ENCODE data around the gene APBB1. TPM values are rescaled to one million over a fixed set of nuclear protein-coding genes. Genes with fewer than 3 reads are reported as not detected.

The APBB1 gene
- polyA plus RNA-seq, 1 experiment: 42.2 TPM

DNA sequence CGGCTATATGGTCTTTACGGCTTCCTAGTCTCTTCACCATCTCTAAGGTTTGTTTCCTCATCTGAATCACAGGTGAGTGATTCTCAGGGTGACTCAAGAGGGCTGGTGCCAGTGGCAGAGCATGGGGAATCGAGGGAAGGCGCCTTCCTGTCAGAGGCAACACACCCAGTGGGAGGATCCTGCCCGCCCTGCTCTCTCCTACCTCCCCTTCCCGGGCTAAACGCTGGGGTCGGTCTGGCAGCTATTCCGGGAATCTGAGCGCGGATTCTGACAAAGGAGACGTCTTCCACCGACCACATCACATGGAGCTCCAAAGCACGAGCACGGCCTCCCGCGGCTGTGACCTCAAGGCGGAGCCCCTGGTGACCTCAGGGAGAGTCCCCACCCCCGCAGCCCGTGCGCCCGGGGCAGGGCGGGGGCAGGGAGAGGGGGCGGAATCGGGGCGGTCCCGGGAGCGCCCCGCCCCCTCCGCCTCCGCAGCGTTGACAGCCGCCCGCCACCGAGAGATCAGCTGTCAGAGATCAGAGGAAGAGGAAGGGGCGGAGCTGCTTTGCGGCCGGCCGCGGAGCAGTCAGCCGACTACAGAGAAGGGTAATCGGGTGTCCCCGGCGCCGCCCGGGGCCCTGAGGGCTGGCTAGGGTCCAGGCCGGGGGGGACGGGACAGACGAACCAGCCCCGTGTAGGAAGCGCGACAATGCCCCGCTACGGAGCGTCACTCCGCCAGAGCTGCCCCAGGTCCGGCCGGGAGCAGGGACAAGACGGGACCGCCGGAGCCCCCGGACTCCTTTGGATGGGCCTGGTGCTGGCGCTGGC is 28.8 kb downstream of the APBB1 start, which contains the start of gene SMPD1:
SMPD1 (plus strand) TSS at position 570 of the 813 bp plus-strand sequence; CDS start at position 695, 125 bp downstream.
- no peaks in the 10 kb centered on the region; the same call in 1 of the 2 replicates for H3K9me3 ChIP-seq (ENCODE audit: control insufficient read depth, insufficient read depth, low read length)
- peak within 1 kb of the TSS; percentile 88 for H3K27ac ChIP-seq (ENCODE audit: low read depth, low read length)
- peak within 1 kb of the TSS; percentile 84 for H3K4me3 ChIP-seq (ENCODE audit: low read depth, low read length)
- no peaks in the 10 kb centered on the region for H3K27me3 ChIP-seq (ENCODE audit: control insufficient read depth, insufficient read depth, low read length)
- DNase-seq (ENCODE audit: low read depth, low spot score): peak; percentile 58
- ChIA-PET CTCF (interaction anchor here (0.6 to 4.9 kb wide), 7 partner anchors 9 to 491 kb away, joined by 3 to 63 read pairs (median 3); no protein-coding TSS in a partner anchor), POLR2A (interaction anchor here (0.7 to 2.0 kb wide), 8 partner anchors 11 to 293 kb away, joined by 3 to 10 read pairs (median 4); partner anchors contain the start of genes APBB1, ARFIP2, CAVIN3 and MRPL17)
- TF ChIP-seq CTCF (IDR thresholded peaks at IDR 0.05; ENCODE audit: low read depth, low read length): no peak

DNA sequence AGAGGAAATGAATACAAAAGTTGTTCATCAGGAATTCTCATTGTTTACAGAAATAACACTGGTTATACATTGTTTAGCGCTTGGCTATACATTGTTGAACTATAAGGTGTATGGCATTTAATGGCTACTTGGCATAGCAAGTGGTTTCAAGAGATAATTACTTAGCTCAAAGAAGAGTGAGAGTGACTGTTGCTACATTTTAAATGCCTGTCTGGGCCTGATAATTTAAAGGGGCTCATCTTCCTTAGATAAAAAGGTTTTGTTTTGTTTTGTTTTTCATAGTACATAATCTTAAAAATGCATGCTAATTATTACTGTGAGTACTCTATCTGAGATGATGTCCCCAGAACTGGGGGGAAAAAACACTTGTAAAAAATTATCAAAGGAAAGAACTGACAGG is 30.1 kb downstream of the APBB1 start:
- POLR2A ChIA-PET: no interaction called here
- H3K27me3 ChIP-seq (ENCODE audit: control insufficient read depth, insufficient read depth, low read length): no peaks in the 10 kb centered on the region
- H3K27ac ChIP-seq (ENCODE audit: low read depth, low read length): no peak overlapping the region
- CTCF ChIA-PET: interaction anchor here (0.6 to 4.9 kb wide), 6 partner anchors 10 to 142 kb away, joined by 3 to 63 read pairs (median 11); no protein-coding TSS in a partner anchor
- H3K9me3 ChIP-seq (ENCODE audit: control insufficient read depth, insufficient read depth, low read length): no peaks in the 10 kb centered on the region; the same call in 1 of the 2 replicates
- DNase-seq (ENCODE audit: low read depth, low spot score): no peak
- no peak overlapping the region for H3K4me3 ChIP-seq (ENCODE audit: low read depth, low read length)
- no peak for TF ChIP-seq CTCF (IDR thresholded peaks at IDR 0.05; ENCODE audit: low read depth, low read length)

DNA sequence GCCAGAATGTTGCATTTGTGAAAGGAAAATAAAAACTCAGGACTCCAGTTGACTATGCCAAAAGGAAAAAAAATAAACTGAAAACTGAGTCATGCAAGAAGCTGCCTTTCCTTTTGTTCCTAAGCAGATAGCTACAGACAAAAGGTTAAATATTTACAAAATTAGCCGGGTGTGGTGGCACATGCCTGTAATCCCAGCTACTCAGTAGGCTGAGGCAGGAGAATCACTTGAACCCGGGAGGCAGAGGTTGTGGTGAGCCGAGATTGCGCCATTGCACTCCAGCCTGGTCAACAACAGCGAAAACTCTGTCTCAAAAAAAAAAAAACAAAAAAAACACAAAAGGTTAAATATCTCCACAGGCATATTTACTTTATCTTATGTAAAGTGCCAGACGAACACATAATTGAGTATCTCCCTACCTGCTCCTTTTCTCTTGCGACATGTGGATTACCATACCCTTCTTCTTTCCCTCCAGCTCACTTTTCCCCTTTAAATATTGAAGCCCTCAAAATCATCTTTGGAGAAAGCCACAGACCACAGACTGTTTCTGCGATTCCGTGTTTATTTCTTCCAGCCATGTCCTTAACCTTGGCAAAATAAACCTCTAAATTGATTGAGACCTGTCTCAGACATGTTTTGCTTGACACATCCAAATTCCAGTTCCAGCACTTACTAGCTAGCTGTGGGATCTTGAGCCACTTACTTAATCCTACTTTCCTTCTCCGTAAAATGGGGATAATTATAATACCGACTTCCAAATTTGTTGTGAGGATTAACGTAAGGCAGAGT is 30.9 kb downstream of the APBB1 start:
- H3K9me3 ChIP-seq (ENCODE audit: control insufficient read depth, insufficient read depth, low read length): no peaks in the 10 kb centered on the region; the same call in 1 of the 2 replicates
- H3K27ac ChIP-seq (ENCODE audit: low read depth, low read length): peak overlapping the region; percentile 62
- no peak overlapping the region for H3K4me3 ChIP-seq (ENCODE audit: low read depth, low read length)
- DNase-seq (ENCODE audit: low read depth, low spot score): no peak
- POLR2A ChIA-PET: interaction anchor here (0.5 to 0.7 kb wide), 3 partner anchors 31 to 152 kb away, joined by 3 to 7 read pairs (median 6); no protein-coding TSS in a partner anchor
- H3K27me3 ChIP-seq (ENCODE audit: control insufficient read depth, insufficient read depth, low read length): no peaks in the 10 kb centered on the region
- TF ChIP-seq CTCF (IDR thresholded peaks at IDR 0.05; ENCODE audit: low read depth, low read length): no peak
- CTCF ChIA-PET: interaction anchor here (0.5 to 4.9 kb wide), 12 partner anchors 10 to 295 kb away, joined by 3 to 63 read pairs (median 3); partner anchors contain the start of gene MRPL17

- Histone ChIP-seq H3K4me3 (ENCODE audit: low read depth, low read length) (no peak overlapping the region), H3K27me3 (ENCODE audit: control insufficient read depth, insufficient read depth, low read length) (no peaks in the 10 kb centered on the region), H3K9me3 (ENCODE audit: control insufficient read depth, insufficient read depth, low read length) (no peaks in the 10 kb centered on the region), H3K27ac (ENCODE audit: low read depth, low read length) (no peak overlapping the region)
- POLR2A ChIA-PET: no interaction called here
- DNase-seq (ENCODE audit: low read depth, low spot score): no peak
- CTCF ChIA-PET: interaction anchor here (1.1 to 12.7 kb wide), 4 partner anchors 22 to 146 kb away, joined by 3 to 604 read pairs (median 8); partner anchors contain the start of gene HPX
- TF ChIP-seq CTCF (IDR thresholded peaks at IDR 0.05; ENCODE audit: low read depth, low read length): no peak
Observed at GRCh38 chr11:6385046-6385777, 33.7 kb downstream of the APBB1 start.
